HEK293 (cell line): ENCODE results near the gene KRTAP13-4.

Source experiments
- CTCF ChIA-PET: fragments of 350-600 bp; formaldehyde crosslinking; extraction: SDS; loops from one replicate; lab custom pipeline; 2021; ENCODE audit warnings: antibody characterized with exemption; lab: Yijun Ruan, JAX
- POLR2A ChIA-PET: fragments of 300-600 bp; formaldehyde crosslinking; extraction: SDS; loops from one replicate; lab custom pipeline; 2020; ENCODE audit warnings: antibody characterized with exemption, inconsistent platforms; lab: Yijun Ruan, JAX
- H3K27ac ChIP-seq: fragments of 200-500 bp; sonication (Bioruptor generic); 2 replicates; pipeline ENCODE4 v1.5.1; 2014; ENCODE audit warnings: low read depth, low read length, control low read depth, inconsistent platforms; ENCODE audit errors: extremely low read depth
- H3K36me3 ChIP-seq, 2 experiments: fragments of 200-500 bp in 1 of 2; sonication (Bioruptor generic) in 1 of 2; 1 replicate in 1 of 2; 2 replicates in 1 of 2; pipeline ENCODE4 v1.5.1; 2014 to 2017; ENCODE audit warnings: inconsistent platforms in 2 of 2, low read length in 2 of 2; ENCODE audit not compliant: control insufficient read depth in 2 of 2, insufficient read depth in 1 of 2
- H3K4me1 ChIP-seq: fragments of 200-500 bp; sonication (Bioruptor generic); 2 replicates; pipeline ENCODE4 v1.5.1; 2014; ENCODE audit warnings: mild to moderate bottlenecking, low read length, inconsistent platforms; ENCODE audit not compliant: control insufficient read depth, insufficient read depth
- H3K4me3 ChIP-seq: 2 replicates; pipeline ENCODE4 v1.5.1; 2011; ENCODE audit warnings: low read depth, mild to moderate bottlenecking, control low read depth, low read length, moderate library complexity
- H3K9me3 ChIP-seq: fragments of 200-500 bp; sonication (Bioruptor generic); 2 replicates; pipeline ENCODE4 v1.5.1; 2014; ENCODE audit warnings: low read depth, low read length, inconsistent platforms; ENCODE audit not compliant: control insufficient read depth, insufficient read depth
- KLF1 ChIP-seq: fragments of 450-650 bp; formaldehyde crosslinking; IDR thresholded peaks from 2 replicates; pipeline ENCODE4 v1.5.1; 2016; ENCODE audit warnings: missing biosample characterization, missing genetic modification characterization
- KLF8 ChIP-seq: fragments of 450-650 bp; formaldehyde crosslinking; IDR thresholded peaks from 2 replicates; pipeline ENCODE4 v1.5.1; 2016; ENCODE audit warnings: missing biosample characterization, missing genetic modification characterization
- MZF1 ChIP-seq: fragments of 450-650 bp; formaldehyde crosslinking; IDR thresholded peaks from 2 replicates; pipeline ENCODE4 v1.5.1; 2017; ENCODE audit warnings: missing biosample characterization, missing genetic modification characterization, borderline replicate concordance
- OVOL3 ChIP-seq: fragments of 450-650 bp; formaldehyde crosslinking; IDR thresholded peaks from 2 replicates; pipeline ENCODE4 v1.5.1; 2016; ENCODE audit warnings: missing biosample characterization, missing genetic modification characterization
- PRDM1 ChIP-seq: fragments of 450-650 bp; formaldehyde crosslinking; IDR thresholded peaks from 2 replicates; pipeline ENCODE4; 2016; ENCODE audit warnings: missing biosample characterization, missing genetic modification characterization
- RBAK ChIP-seq: fragments of 450-650 bp; formaldehyde crosslinking; IDR thresholded peaks from 2 replicates; pipeline ENCODE4 v1.5.1; 2016; ENCODE audit warnings: missing biosample characterization, missing genetic modification characterization
- SCRT2 ChIP-seq: fragments of 450-650 bp; formaldehyde crosslinking; IDR thresholded peaks from 2 replicates; pipeline ENCODE4 v1.5.1; 2016; ENCODE audit warnings: missing biosample characterization, missing genetic modification characterization
- SP3 ChIP-seq: fragments of 450-650 bp; formaldehyde crosslinking; IDR thresholded peaks from 2 replicates; pipeline ENCODE4 v1.5.1; 2016; ENCODE audit warnings: missing biosample characterization, missing genetic modification characterization
- ZBTB17 ChIP-seq: fragments of 450-650 bp; formaldehyde crosslinking; IDR thresholded peaks from 2 replicates; pipeline ENCODE4 v1.5.1; 2016; ENCODE audit warnings: missing biosample characterization, missing genetic modification characterization
- ZFP3 ChIP-seq: fragments of 450-650 bp; formaldehyde crosslinking; IDR thresholded peaks from 2 replicates; pipeline ENCODE4 v1.5.1; 2016; ENCODE audit warnings: low read depth, missing biosample characterization, missing genetic modification characterization
- ZFP37 ChIP-seq: fragments of 450-650 bp; formaldehyde crosslinking; IDR thresholded peaks from 2 replicates; pipeline ENCODE4 v1.5.1; 2016; ENCODE audit warnings: missing biosample characterization, missing genetic modification characterization
- ZNF10 ChIP-seq: fragments of 450-650 bp; formaldehyde crosslinking; IDR thresholded peaks from 2 replicates; pipeline ENCODE4 v1.5.1; 2017; ENCODE audit warnings: missing biosample characterization, missing genetic modification characterization
- ZNF112 ChIP-seq: fragments of 450-650 bp; formaldehyde crosslinking; IDR thresholded peaks from 2 replicates; pipeline ENCODE4 v1.5.0; 2017; ENCODE audit warnings: missing biosample characterization, missing genetic modification characterization
- ZNF133 ChIP-seq: fragments of 450-650 bp; formaldehyde crosslinking; IDR thresholded peaks from 2 replicates; pipeline ENCODE4 v1.5.1; 2016; ENCODE audit warnings: missing biosample characterization, missing genetic modification characterization
- ZNF155 ChIP-seq: fragments of 450-650 bp; formaldehyde crosslinking; IDR thresholded peaks from 2 replicates; pipeline ENCODE4 v1.5.1; 2016; ENCODE audit warnings: missing biosample characterization, missing genetic modification characterization
- ZNF16 ChIP-seq: fragments of 450-650 bp; formaldehyde crosslinking; IDR thresholded peaks from 2 replicates; pipeline ENCODE4 v1.5.1; 2016; ENCODE audit warnings: low read depth, missing biosample characterization, missing genetic modification characterization
- ZNF214 ChIP-seq: fragments of 450-650 bp; formaldehyde crosslinking; IDR thresholded peaks from 2 replicates; pipeline ENCODE4 v1.5.1; 2017; ENCODE audit warnings: missing biosample characterization, mild to moderate bottlenecking, missing genetic modification characterization, borderline replicate concordance
- ZNF48 ChIP-seq: fragments of 450-650 bp; formaldehyde crosslinking; IDR thresholded peaks from 2 replicates; pipeline ENCODE4 v1.5.1; 2016; ENCODE audit warnings: missing biosample characterization, missing genetic modification characterization
- ZNF514 ChIP-seq: fragments of 450-650 bp; formaldehyde crosslinking; IDR thresholded peaks from 2 replicates; pipeline ENCODE4 v1.5.1; 2016; ENCODE audit warnings: missing biosample characterization, missing genetic modification characterization
- ZNF521 ChIP-seq: fragments of 450-650 bp; formaldehyde crosslinking; IDR thresholded peaks from 2 replicates; pipeline ENCODE4 v1.5.1; 2017; ENCODE audit warnings: missing biosample characterization, mild to moderate bottlenecking, missing genetic modification characterization
- ZNF555 ChIP-seq: fragments of 450-650 bp; formaldehyde crosslinking; conservative IDR thresholded peaks from 2 replicates; pipeline ENCODE4 v1.5.1; 2017; ENCODE audit warnings: missing biosample characterization, mild to moderate bottlenecking, missing genetic modification characterization, inconsistent platforms
- ZNF621 ChIP-seq: fragments of 450-650 bp; formaldehyde crosslinking; IDR thresholded peaks from 2 replicates; pipeline ENCODE4 v1.5.1; 2017; ENCODE audit warnings: missing biosample characterization, missing genetic modification characterization
- ZNF626 ChIP-seq: fragments of 450-650 bp; sonication (Bioruptor Pico); formaldehyde crosslinking; IDR thresholded peaks from 2 replicates; pipeline ENCODE4 v1.5.1; 2018; ENCODE audit warnings: missing biosample characterization, missing genetic modification characterization, inconsistent platforms
- ZNF660 ChIP-seq: fragments of 450-650 bp; IDR thresholded peaks from 2 replicates; pipeline ENCODE4 v1.5.1; 2018; ENCODE audit warnings: missing biosample characterization, mild to moderate bottlenecking, missing genetic modification characterization
- ZNF830 ChIP-seq: fragments of 450-650 bp; IDR thresholded peaks from 2 replicates; pipeline ENCODE4 v1.5.0; 2018; ENCODE audit warnings: missing biosample characterization, missing genetic modification characterization, low read depth, mild to moderate bottlenecking, moderate library complexity
- TF ChIP-seq, protein P1 (sequence below): sonication (generic); formaldehyde crosslinking; IDR thresholded peaks from 2 replicates; pipeline ENCODE4 v1.8.1; 2022; ENCODE audit warnings: mild to moderate bottlenecking, moderate library complexity, missing genetic modification reagents
- TF ChIP-seq, protein P2 (sequence below): fragments of 450-650 bp; formaldehyde crosslinking; optimal IDR thresholded peaks from 2 replicates; pipeline ENCODE3; 2016; ENCODE audit warnings: missing biosample characterization, mild to moderate bottlenecking, missing genetic modification characterization
- TF ChIP-seq, protein P3 (sequence below): fragments of 450-650 bp; IDR thresholded peaks from 2 replicates; pipeline ENCODE4 v1.5.1; 2018; ENCODE audit warnings: missing biosample characterization, missing genetic modification characterization

KRTAP13-4 gene

DNA sequence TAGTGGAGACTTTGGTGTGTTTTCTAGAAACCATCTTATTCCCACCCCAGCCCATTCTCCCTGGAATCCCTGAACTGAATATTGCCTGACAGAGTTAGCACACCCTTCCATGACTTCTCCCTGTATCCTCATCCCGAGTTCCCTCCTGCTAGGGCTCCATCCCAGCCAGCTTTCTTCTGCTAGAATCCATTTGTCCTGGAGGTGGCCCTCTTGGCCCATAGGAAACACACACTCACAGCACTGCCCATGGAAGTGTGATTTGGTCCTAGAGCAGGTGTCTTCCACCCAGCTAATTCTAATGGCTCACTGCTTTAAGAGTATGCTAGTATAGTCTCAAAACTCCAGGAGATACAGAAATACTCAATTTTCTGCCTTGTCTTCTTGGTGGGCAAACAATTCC lies 14.2 kb downstream of the KRTAP13-4 start:
- no peaks in the 10 kb centered on the region for H3K36me3 ChIP-seq
- CTCF ChIA-PET = interaction anchor here (0.8 to 2.2 kb wide), 7 partner anchors 10 to 643 kb away, joined by 3 to 12 read pairs (median 4); no protein-coding TSS in a partner anchor
- H3K9me3 ChIP-seq = no peaks in the 10 kb centered on the region
- no peak overlapping the region for H3K4me3 ChIP-seq
- POLR2A ChIA-PET = no interaction called here
- TF ChIP-seq SP3 = no peak
- no peak for TF ChIP-seq RBAK (tag by site-specific recombination)
- no peak for TF ChIP-seq ZNF626 (tag by site-specific recombination)
- no peak for TF ChIP-seq ZFP3
- no peak for TF ChIP-seq ZNF555
- TF ChIP-seq ZNF10 (tag by site-specific recombination) = no peak
- no peak for TF ChIP-seq ZNF514
- no peak for TF ChIP-seq OVOL3 (tag by site-specific recombination)
- no peak for TF ChIP-seq ZNF621 (tag by site-specific recombination)
- no peak for TF ChIP-seq ZNF112 (tag by site-specific recombination)
- TF ChIP-seq, protein P1, sequence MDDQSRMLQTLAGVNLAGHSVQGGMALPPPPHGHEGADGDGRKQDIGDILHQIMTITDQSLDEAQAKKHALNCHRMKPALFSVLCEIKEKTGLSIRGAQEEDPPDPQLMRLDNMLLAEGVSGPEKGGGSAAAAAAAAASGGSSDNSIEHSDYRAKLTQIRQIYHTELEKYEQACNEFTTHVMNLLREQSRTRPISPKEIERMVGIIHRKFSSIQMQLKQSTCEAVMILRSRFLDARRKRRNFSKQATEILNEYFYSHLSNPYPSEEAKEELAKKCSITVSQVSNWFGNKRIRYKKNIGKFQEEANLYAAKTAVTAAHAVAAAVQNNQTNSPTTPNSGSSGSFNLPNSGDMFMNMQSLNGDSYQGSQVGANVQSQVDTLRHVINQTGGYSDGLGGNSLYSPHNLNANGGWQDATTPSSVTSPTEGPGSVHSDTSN (CRISPR knock-in tag) = no peak
- TF ChIP-seq PRDM1 (tag by site-specific recombination) = no peak
- TF ChIP-seq, protein P2, sequence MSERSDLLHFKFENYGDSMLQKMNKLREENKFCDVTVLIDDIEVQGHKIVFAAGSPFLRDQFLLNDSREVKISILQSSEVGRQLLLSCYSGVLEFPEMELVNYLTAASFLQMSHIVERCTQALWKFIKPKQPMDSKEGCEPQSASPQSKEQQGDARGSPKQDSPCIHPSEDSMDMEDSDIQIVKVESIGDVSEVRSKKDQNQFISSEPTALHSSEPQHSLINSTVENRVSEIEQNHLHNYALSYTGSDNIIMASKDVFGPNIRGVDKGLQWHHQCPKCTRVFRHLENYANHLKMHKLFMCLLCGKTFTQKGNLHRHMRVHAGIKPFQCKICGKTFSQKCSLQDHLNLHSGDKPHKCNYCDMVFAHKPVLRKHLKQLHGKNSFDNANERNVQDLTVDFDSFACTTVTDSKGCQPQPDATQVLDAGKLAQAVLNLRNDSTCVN (tag by site-specific recombination) = no peak
- no peak for TF ChIP-seq ZNF214 (tag by site-specific recombination)
- no peak for TF ChIP-seq KLF1
- TF ChIP-seq KLF8 (tag by site-specific recombination) = no peak
- TF ChIP-seq ZNF16 (tag by site-specific recombination) = no peak
- no peak for TF ChIP-seq MZF1 (tag by site-specific recombination)
- H3K4me1 ChIP-seq = no peaks in the 10 kb centered on the region
- no peak overlapping the region for H3K27ac ChIP-seq

DNA sequence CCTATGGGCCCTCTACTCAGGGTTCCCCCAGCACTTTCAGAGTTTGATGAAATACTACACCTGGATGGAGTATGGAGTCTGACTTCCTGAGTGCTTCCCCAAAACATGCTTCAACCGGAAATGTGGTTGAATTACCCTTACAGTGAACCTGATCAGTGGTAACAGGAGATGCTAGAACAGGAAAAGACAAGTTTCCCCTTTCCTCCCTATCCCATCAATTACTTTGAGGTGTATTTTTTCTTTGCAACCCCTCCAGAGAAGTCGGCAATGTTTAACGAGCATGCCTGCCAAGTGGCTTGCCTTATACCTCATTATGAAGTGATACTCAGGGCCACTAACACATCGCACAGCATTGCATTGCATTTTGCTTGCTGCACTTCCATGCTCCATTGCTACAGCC lies 17.0 kb downstream of the KRTAP13-4 start:
- no peaks in the 10 kb centered on the region for H3K9me3 ChIP-seq
- TF ChIP-seq, protein P3, sequence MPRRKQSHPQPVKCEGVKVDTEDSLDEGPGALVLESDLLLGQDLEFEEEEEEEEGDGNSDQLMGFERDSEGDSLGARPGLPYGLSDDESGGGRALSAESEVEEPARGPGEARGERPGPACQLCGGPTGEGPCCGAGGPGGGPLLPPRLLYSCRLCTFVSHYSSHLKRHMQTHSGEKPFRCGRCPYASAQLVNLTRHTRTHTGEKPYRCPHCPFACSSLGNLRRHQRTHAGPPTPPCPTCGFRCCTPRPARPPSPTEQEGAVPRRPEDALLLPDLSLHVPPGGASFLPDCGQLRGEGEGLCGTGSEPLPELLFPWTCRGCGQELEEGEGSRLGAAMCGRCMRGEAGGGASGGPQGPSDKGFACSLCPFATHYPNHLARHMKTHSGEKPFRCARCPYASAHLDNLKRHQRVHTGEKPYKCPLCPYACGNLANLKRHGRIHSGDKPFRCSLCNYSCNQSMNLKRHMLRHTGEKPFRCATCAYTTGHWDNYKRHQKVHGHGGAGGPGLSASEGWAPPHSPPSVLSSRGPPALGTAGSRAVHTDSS = no peak
- TF ChIP-seq ZNF155 (tag by site-specific recombination) (no peak), ZFP37 (tag by site-specific recombination) (no peak), ZNF133 (tag by site-specific recombination) (no peak), KLF8 (tag by site-specific recombination) (no peak), ZNF521 (tag by site-specific recombination) (no peak), ZNF48 (no peak), ZNF660 (tag by site-specific recombination) (no peak), ZBTB17 (tag by site-specific recombination) (no peak), MZF1 (tag by site-specific recombination) (no peak), SCRT2 (tag by site-specific recombination) (no peak), ZNF830 (tag by site-specific recombination) (no peak)
- TF ChIP-seq, all 188 proteins: peak for 0
- CTCF ChIA-PET = no interaction called here
- no peak overlapping the region for H3K27ac ChIP-seq
- no peak overlapping the region for H3K4me3 ChIP-seq
- H3K36me3 ChIP-seq = no peaks in the 10 kb centered on the region
- POLR2A ChIA-PET = no interaction called here
- no peaks in the 10 kb centered on the region for H3K4me1 ChIP-seq
